HG03469 (cell line): ENCODE results near the gene MRPL58.
"Not testable (repeated sequence)": the region's sequence is repeated elsewhere in the genome, so short reads cannot be mapped to it uniquely, and the experiment has no call there.

ENCODE experiments used
- ATAC-seq: cut with Tn5 transposase; IDR thresholded peaks from one replicate; pipeline ENCODE4 v1.9.1; 2021; ENCODE audit warnings: mild to moderate bottlenecking, moderate library complexity, moderate number of reproducible peaks; ENCODE audit not compliant: unreplicated experiment

The MRPL58 gene

DNA sequence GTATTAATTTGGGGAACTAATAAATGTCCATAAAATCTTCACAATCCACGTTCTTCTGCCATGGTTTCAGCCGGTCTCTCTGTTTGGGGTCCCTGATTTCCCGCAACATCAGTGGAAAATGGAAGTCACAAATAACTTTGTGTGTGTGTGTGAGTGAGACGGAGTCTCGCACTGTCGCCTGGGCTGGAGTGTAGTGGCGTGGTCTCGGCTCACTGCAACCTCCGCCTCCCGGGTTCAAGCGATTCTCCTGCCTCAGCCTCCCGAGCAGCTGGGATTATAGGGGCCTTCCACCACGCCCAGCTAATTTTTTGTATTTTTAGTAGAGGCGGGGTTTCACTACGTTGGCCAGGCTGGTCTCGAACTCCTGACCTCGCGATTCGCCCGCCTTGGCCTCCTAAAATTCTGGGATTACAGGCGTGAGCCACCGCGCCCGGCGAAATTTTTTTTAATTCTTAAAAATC is 33.5 kb downstream of the MRPL58 start:
- ATAC-seq: not testable (repeated sequence)

DNA sequence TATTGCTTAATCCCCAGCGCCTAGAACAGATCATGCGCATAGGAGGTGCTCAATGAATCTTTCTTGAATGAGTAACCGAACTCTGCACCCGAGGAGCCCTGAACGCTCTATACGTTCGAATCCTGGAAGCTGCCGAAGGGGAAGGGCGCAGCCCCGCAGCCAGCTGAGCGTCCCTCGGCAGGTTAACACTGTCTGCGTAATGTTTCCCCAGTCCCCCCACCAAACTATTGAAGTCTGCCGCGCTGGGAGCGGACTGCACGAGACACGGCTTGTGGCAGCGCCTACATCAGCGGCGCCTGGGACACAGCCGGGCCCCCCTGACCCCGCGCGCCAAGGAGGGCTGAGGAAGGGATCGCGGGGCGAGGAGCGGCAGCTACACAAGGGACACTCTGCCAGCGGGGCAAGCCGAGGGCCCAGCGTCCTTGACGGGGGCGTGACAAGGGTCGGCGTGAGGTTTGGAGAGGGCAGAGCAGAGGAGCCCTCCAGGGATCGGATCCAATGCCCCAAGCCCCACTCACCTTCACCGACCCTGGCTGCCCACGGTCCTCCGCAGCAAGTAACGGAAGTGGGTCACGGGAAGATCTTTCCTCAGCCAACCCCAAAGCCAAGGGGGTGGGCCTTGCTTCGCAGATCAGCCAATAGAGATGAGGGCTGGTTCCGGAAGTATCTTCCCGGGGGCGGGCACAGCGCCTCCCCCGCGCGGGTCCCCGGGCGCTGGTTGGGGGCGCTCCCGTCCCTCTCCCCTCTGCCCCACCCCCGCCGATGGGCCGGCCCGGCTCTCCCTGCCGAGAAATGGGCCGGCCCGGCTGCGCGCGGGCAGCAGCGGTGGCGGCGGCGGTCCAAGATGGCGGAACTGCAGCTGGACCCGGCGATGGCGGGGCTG is 34.2 kb downstream of the MRPL58 start, which contains the start of the genes ATP5PD and KCTD2:
TSS of gene ATP5PD (minus strand) at position 563 of the 883 bp plus-strand sequence. CDS start 4,319 bp downstream, outside the sequence.
TSS of gene KCTD2 (plus strand) at position 819 of the 883 bp plus-strand sequence. CDS start at position 845, 26 bp downstream.
- peak; percentile 85 for ATAC-seq

DNA sequence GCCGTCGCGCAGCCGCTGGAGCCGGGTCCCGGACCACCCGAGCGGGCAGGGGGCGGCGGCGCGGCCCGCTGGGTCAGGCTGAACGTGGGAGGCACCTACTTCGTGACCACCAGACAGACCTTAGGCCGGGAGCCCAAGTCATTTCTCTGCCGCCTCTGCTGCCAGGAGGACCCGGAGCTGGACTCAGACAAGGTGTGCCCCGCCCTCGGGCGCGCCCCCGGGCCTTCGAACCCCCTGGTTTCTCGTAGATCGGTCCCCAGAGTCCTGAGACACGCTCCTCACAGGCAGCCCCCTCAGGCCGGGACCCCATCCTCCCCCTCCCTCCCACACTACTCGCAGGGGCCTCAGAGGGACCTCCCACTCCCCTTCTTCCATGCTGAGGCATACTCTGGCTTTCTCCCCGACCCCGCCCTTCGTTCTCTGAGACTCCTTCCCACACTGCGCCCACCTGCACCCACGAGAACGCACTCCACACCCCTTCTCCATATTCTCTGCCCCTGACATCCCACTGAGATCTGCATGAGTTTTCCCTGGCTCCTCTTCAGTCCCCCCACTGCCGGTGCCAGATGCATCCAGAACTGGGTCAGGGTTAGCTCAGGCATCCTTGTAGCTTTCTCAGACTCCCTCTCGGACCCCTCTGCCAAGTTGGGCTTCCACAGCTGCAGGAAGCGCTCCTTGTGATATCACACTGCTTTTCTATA is 35.1 kb downstream of the MRPL58 start:
- peak; percentile 10 for ATAC-seq

DNA sequence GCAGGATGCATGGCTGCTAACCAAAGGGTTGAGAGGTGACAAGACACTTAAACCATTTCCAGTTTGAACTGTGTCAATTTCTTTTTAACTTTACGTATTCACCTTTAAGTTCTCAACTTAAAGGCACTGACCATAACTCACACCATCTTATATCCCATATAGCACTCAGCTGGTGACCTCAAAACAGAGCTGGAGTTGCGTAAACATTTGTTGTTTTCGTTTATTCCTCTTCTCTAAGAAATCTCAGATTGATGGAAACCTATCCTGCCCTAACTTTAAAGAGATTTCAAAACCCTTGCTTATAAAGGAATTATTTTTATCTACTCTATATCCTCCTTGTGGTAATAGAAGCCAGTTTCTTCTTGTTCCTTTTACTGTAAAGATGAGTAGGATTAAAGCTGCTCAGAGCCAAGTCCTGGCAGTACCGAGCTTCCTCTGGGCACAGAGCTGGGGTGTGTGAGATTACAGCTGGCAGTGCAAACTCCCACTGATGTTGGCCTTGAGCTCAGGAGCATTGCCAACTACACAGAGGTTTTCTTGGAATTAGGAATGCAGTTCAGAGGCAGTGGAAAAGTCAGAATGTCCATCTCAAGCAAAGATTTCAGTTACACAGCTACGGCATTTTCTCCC is 35.9 kb downstream of the MRPL58 start:
- no peak for ATAC-seq

DNA sequence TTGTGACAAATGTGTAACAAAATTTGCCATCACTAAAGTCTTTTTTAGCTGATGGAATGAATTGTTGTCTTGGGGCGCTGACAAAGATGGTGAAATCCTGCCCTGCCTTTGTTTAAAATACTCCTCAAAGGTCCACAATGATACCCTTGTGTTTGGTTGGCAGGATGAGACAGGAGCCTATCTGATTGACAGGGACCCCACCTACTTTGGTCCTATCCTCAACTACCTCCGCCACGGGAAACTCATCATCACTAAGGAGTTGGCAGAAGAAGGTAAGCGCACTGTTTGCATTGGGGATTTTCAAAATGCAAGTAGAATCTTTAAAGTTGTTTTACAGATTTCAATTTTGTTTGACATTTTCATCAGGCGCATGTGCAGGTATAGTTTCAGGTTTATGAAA is 36.6 kb downstream of the MRPL58 start:
- no peak for ATAC-seq

DNA sequence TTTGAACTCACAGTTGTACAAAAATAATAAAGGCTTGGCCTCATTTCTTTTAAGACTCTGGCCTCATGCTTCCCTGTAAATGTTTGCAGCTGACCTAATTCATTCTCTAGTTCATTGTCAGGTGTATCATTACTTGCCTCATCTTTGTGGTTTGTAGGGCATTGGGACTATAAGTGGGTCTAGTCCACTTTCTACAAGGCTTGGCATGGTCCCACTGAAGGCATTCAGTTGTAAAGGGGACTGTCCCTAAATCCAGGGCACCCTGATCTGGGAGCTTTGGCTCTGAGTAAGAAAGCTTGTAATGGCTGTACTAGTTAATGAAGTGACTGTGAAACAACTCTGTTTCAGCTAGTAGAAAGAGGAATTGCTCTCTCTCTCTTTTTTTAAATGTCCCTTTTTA is 37.2 kb downstream of the MRPL58 start:
- ATAC-seq: no peak

DNA sequence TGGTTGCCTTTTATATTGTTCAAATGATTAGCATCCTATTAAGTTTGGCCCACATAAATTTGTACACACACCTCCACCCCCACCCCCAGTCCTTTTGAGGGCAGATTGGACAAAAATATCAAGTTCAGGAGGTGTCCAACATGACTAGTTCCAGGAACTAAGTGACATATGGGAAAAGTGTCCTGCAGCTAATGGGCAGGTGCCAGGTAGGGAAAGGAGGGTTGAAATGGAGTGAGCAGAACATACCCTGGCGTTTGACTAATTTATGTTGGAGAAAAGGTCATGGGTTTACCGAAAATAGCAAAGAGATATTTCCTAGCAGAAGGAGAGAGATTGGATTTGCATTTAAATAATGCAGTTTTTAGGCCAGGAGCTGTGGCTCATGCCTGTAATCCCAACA is 39.5 kb downstream of the MRPL58 start:
- no peak for ATAC-seq

DNA sequence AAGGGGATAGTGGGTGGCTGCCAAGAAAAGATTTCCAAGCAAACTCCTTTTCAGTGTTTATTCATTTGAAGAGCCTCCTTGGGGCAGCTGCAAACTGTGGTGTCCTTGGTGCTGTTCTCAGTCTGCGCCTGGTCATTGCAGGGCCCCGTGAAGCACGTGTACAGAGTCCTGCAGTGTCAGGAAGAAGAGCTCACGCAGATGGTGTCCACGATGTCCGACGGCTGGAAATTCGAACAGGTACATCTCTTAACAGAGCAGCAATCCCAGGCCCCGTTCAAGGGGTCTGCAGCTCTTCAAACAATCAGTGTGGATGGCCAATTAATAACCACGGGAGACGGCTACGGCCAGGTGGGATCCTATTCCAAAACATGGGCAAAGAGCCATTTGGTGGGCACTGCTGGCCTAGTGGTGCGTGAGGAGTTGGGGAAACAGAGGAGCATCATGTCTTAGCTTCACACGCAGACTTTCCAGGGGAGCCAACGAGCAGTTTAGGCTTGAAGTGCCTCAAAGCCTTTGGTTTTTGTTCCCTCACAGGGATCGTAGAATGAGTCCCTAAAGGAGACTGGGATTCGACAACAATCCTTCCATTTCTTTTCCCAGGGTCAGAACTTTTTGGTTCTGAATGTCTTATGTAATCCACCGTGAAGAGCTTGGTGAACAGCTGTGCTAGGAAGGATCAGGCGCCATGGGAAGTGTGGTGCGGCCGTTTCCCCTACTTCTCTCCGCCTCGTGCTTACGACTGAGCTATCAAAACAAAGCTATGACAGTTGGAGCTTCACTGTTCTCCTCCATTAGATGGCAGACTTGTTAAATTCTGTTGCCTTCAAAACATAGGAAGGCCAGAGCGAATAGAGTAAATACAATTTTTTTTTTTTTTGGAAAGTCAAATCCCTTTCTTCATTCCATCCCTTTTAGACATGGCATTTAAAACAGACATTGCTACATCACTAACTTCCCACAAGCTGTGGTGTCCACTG is 47.2 kb downstream of the MRPL58 start:
- no peak for ATAC-seq

DNA sequence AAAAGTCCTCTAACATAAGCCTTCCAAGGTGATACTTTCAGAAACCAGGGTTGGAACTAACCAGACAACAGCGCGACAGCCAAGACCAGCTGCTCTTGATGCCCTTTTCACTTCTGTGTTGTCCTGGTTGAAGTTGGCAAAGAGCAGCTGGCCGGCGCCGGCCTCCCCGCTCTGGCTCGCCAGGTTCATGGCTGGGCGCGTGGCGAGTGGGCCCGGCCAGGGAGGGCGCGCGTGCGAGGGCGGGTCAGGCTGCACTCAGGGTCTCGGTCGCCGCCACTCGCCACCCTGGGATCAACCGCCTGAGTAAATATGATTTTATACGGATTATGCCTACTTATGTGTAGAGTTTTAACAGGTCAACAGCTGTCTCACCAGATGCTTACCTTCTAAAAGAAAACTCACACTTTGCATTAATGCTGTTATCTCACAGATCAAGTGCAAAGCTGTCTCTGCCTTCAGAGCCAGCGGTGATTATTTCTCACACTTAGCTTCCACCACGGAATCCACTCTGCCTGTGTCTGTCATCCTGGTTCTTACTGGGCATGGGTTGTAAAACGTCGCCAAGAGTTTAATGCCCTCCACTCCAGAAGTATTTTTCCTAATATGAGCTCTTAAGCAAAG is 48.1 kb downstream of the MRPL58 start:
- ATAC-seq: no peak

DNA sequence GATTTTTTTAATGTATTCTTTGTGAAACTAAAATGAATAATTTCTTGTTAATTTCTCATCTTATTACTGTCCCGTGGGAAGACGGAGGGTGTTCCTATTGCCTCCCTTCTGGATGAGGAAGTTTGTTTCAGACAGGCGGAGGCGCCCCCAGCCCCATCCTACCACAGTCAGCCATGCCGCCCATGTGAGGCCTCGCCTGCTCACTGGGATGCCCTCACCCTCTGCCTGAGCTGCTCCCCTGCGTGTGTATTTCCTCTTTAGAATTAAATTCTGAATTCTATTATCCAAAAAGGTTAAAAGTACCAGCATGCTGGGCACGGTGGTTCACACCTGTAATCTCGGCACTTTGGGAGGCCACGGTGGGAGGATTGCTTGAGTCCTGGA is 48.6 kb downstream of the MRPL58 start:
- no peak for ATAC-seq

DNA sequence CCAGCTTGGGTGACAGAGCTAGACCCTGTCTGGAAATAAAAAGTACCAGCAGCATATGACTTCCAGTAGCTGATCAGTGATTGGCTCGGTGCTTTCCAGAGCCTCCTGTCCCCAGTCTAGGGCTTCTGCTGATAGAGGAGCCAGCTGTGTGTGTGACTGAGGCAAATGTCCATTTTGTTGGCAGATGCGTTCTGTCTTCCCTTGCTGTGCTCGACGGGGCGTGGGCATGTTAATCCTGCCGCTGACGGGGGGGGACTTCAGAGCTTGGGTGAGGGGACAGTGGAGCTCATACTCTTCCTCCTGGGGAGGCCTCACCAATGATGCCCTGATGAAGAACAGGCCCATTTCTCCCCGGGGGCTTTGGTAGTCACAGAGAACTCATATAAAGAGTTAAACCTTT is 49.1 kb downstream of the MRPL58 start:
- no peak for ATAC-seq

DNA sequence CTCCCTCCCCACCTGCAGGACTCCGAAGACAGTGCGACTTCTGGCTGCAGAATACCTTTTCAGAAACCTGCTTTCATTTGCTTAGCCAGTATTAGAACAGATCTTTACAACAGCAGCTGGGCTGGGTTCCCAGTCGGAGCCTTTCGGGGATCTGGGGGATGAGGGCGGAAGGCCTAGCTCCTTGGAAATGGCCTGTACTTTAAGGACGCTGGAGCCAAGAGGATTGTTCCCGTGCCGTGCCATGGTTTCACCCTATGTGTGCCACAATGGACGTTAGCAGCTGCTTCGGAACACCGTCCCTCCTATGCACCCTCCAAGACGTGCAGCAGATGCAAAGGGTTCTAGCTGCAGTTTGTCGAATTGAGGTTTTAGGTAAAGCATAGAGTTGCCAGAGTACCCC is 50.7 kb downstream of the MRPL58 start:
- ATAC-seq: no peak

DNA sequence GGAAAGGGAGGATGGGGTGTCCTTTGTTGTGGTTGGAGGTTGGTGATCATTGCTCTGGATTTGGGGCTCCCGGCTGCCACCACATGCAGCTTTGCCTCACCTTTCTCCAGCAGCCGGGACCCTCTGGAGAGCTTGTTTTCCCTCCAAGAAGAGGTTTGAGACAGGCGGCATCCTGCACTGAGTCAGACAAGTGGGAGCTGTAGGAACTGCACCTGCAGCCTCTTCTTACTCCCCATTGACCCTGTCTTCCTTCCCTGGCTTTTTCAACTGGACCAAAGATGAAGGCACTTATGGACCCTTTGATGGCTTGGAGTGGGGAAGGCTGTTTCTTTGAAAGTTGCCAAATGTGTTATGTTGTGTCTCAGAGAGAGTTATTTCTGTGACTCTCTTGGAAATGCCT is 51.2 kb downstream of the MRPL58 start:
- ATAC-seq: no peak

DNA sequence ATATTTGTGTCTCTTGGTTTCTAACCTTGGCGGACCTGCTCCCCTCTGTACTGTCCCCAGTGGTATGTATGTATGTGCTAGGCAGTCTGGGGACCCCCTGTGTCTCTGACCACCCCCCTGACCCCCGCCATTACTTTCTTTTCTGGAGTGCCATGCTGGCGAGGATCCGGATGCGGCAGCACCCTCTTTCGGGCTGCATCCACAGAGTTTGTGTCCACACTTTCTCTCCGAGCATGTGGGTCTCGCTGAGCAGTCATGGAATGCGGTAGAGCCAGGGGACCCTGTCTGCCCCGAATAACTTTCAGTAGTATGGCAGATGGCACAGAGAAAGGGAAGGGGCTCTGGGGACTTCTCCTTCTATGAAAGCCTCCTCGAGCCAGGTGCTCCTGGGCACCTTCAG is 51.6 kb downstream of the MRPL58 start:
- no peak for ATAC-seq

DNA sequence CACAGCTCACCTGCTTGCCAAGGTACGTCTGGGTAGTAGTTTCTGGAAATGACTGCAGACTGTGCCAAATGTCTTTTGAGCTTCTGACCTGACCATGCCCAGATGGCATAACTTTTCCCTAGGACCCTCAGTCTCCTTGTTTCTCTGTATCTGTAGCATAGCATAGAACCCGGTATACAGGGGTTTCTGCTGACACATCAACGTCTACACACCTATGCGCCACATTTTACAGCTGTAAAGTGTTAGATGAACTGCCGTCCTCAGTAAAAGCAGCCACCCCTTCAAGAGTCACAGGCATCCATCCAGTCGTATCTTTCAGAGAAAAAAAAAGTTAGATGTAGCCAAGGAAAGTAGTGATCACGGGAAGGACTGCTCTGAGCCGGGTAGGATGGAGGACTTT is 52.0 kb downstream of the MRPL58 start:
- no peak for ATAC-seq

DNA sequence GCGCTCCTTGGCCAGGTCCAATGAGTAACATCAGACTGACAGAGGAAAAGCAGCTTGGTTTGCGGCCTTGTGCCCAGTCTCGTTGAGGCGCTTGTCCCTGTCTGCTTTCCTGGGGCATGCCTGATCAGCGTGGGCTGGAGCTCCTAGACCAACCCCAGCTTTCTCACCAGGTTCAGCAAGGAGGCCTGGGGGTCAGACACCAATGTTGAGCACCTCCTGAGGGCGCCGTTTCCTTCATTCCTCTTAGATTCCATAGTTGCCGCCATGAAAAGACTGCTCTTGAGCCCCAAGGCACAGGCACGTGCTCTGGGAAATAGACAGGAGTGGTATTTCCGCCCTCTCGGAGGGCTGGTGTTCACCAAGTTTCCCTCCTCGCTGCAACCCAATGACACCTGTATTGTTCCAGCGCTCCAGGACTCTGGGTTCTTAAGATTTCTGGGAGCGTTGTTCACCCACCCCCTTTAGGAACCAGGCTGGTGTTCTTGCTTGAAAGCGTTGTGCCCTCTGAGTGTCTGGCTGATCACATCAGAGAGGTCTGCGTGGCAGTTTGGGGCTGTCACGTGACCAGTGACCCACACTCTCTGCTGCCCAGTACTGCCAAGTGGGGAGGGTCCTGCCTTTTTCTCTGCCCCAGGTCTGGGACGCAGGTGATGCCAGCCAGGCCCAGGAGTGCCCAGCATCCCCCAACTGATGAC is 52.5 kb downstream of the MRPL58 start:
- ATAC-seq: no peak

DNA sequence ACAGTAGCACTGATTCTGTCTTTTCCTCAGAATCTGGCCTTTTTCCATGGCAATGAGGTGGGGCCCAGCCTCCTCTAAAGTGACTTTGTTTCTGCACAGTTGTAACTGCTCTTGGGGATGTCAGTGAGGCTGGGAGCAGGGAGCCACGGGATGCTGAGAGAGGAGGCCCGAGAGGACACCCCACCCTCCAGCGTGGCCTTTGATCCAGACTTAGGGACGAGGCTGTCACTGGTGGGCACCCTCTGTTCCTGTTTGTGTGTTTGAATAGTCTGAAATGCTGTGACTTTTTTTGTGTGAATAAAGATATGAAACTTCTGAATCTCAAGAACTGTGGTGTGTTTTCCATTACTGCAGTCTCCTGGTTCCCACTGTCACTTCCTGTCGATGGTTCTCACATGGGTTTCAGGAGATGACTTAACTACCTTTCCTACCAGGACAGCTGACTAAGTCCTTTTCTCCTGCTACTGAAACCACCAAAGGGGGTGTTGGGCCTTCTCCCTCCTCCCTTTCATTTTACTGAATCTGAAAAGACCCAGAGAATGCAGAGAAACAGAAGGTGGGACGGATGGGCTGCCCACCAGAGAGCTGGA is 53.2 kb downstream of the MRPL58 start:
- no peak for ATAC-seq

DNA sequence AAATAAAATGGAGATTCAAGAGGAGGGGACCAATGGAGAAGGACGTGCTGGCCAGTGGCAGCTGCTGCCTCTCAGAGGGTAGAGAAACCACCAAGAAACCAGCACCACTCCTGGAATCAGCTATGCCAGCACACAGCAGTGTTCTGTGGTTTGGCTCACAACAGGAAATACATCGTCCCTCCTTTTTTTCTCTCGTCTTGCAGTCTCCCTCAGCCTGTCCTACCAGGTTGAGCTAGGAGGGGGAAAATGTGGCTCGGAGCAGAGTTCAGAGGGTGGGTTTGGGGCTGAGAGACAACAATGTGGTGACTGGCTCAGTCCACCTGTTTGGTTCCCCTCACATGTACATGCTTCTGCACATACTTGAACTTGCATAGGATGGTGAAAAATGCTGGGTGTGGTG is 55.4 kb downstream of the MRPL58 start:
- no peak for ATAC-seq

DNA sequence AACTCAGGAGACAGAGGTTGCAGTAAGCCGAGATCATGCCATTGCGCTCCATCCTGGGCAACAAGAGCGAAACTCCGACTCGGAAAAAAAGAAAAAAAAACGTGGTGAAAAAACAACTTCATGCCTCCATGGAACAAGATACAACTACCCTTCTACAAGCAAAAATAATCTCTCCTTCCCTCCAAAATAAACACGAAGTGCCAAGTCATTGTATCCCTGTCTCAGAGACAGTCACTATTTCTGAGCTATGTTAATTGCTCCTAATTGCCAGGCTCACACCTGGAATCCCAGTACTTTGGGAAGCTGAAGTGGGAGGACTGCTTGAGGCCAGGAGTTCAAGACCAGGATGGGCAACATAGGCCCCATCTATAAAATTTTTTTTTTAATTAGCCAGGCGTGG is 56.3 kb downstream of the MRPL58 start:
- no peak for ATAC-seq
